B cell (primary cell): Measurements from ENCODE around the gene TMEM63A. TPM values are rescaled to one million over a fixed set of nuclear protein-coding genes. Genes with fewer than 3 reads are reported as not detected.
"Not testable (repeated sequence)": the region's sequence is repeated elsewhere in the genome, so short reads cannot be mapped to it uniquely, and the experiment has no call there.

Experiments
- ATAC-seq: fragments of 200-7000 bp; cut with Tn5 transposase; one replicate; pipeline ENCODE4 v1.10.0; 2021; ENCODE audit warnings: low read depth, mild to moderate bottlenecking, moderate number of reproducible peaks, moderate library complexity
- CTCF ChIA-PET: fragments of 350-600 bp; sonication (Branson Sonifier 250); formaldehyde crosslinking; loops from one replicate; lab custom pipeline; 2021; ENCODE audit warnings: antibody characterized with exemption, inconsistent platforms; lab: Charles Lee
- POLR2A ChIA-PET: fragments of 350-600 bp; sonication (Branson Sonifier 250); formaldehyde crosslinking; loops from one replicate; lab custom pipeline; 2021; ENCODE audit warnings: antibody characterized with exemption; lab: Charles Lee
- DNase-seq: peaks from one replicate; pipeline ENCODE4 v3.0.0; 2013
- H2AFZ ChIP-seq: 2 replicates; pipeline ENCODE4 v1.6.1; 2012; ENCODE audit warnings: mild to moderate bottlenecking, low read depth, low read length; ENCODE audit not compliant: insufficient read depth, poor library complexity, severe bottlenecking
- H3K27ac ChIP-seq, 2 donors: 1 replicate in 1 of 2; 2 replicates in 1 of 2; pipeline ENCODE4 v1.5.1; 2012 to 2013; ENCODE audit warnings: low read length in 2 of 2, mild to moderate bottlenecking in 2 of 2, moderate library complexity in 1 of 2
- H3K27me3 ChIP-seq, 4 experiments: fragments of 200-600 bp in 1 of 4; sonication (generic) in 1 of 4; replicated peaks in 1 of 4; 1 replicate in 2 of 4; 2 replicates in 2 of 4; pipeline versions ENCODE4 v1.6.1 to v1.7.0; 2013 to 2016; ENCODE audit warnings: low read length in 3 of 4, mild to moderate bottlenecking in 2 of 4, mixed read lengths in 1 of 4, moderate library complexity in 1 of 4; ENCODE audit not compliant: insufficient read depth in 4 of 4, control insufficient read depth in 3 of 4; ENCODE audit errors: control extremely low read depth in 1 of 4
- H3K36me3 ChIP-seq, 2 experiments: replicated peaks in 1 of 2; 1 replicate in 1 of 2; 2 replicates in 1 of 2; pipeline versions ENCODE4 v1.6.1 to v1.7.1; 2013; ENCODE audit warnings: low read length in 1 of 2; ENCODE audit not compliant: insufficient read depth in 2 of 2, control insufficient read depth in 1 of 2; ENCODE audit errors: control extremely low read depth in 1 of 2, extremely low read depth in 1 of 2
- H3K4me1 ChIP-seq, 2 donors: fragments of 200-600 bp in 1 of 2; sonication (generic) in 1 of 2; 1 replicate in 1 of 2; 2 replicates in 1 of 2; pipeline versions ENCODE4 v1.5.1 to v1.6.1; 2013 to 2017; ENCODE audit warnings: low read length in 2 of 2; ENCODE audit not compliant: control insufficient read depth in 2 of 2, insufficient read depth in 2 of 2
- H3K4me2 ChIP-seq: replicated peaks from 2 replicates; pipeline ENCODE3; 2012; ENCODE audit warnings: mild to moderate bottlenecking, low read depth, low read length; ENCODE audit not compliant: poor library complexity, severe bottlenecking
- H3K4me3 ChIP-seq, 5 experiments: fragments of 200-600 bp in 1 of 5; sonication (generic) in 1 of 5; 1 replicate in 3 of 5; 2 replicates in 2 of 5; pipeline versions ENCODE4 v1.5.1 to v1.7.0; 2011 to 2016; ENCODE audit warnings: low read length in 4 of 5, mild to moderate bottlenecking in 4 of 5, low read depth in 2 of 5, control low read depth in 1 of 5, moderate library complexity in 1 of 5; ENCODE audit not compliant: insufficient read depth in 1 of 5; ENCODE audit errors: control extremely low read depth in 1 of 5, extremely low read depth in 1 of 5
- H3K79me2 ChIP-seq: fragments of 200-600 bp; sonication (generic); one replicate; pipeline ENCODE4 v1.6.0; 2016; ENCODE audit warnings: low read length; ENCODE audit not compliant: control insufficient read depth, insufficient read depth
- H3K9ac ChIP-seq: fragments of 200-600 bp; sonication (generic); 2 replicates; pipeline ENCODE4 v1.6.1; 2017; ENCODE audit warnings: mild to moderate bottlenecking, low read length, moderate library complexity
- H3K9me3 ChIP-seq, 3 donors: one replicate each; pipeline versions ENCODE4 v1.6.1 to v1.7.1; 2013; ENCODE audit warnings: low read length in 2 of 3; ENCODE audit not compliant: control insufficient read depth in 2 of 3, insufficient read depth in 1 of 3; ENCODE audit errors: control extremely low read depth in 1 of 3
- H4K20me1 ChIP-seq: 2 replicates; pipeline ENCODE4 v1.6.0; 2012; ENCODE audit warnings: mild to moderate bottlenecking, low read length; ENCODE audit not compliant: insufficient read depth, control insufficient read depth, poor library complexity, severe bottlenecking
- H3K27ac Mint-ChIP-seq: one replicate; pipeline ENCODE4 v1.8.0; 2021; ENCODE audit warnings: mixed read lengths
- H3K27me3 Mint-ChIP-seq: one replicate; pipeline ENCODE4 v1.8.0; 2021; ENCODE audit warnings: mixed read lengths
- H3K4me1 Mint-ChIP-seq: one replicate; pipeline ENCODE4 v1.8.0; 2021; ENCODE audit warnings: mixed read lengths
- H3K4me3 Mint-ChIP-seq: one replicate; pipeline ENCODE4 v1.8.0; 2021; ENCODE audit warnings: mixed read lengths
- H3K9me3 Mint-ChIP-seq: one replicate; pipeline ENCODE4 v1.8.0; 2022; ENCODE audit warnings: mixed read lengths; ENCODE audit not compliant: insufficient read depth
- EZH2 ChIP-seq: IDR thresholded peaks from 2 replicates; pipeline ENCODE4 v1.6.1; 2012; ENCODE audit warnings: borderline replicate concordance, low read depth, mild to moderate bottlenecking, moderate library complexity, low read length; ENCODE audit not compliant: insufficient read depth, poor library complexity, severe bottlenecking
- WGBS: methylation state at CpG from one replicate; pipeline ENCODE4 v1.1.5; 2013; ENCODE audit warnings: missing lambda C conversion rate; ENCODE audit not compliant: insufficient coverage; 5-methylcytosine and 5-hydroxymethylcytosine counted together
- intact Hi-C: fragments of 100-400 bp; cut with micrococcal nuclease; formaldehyde crosslinking; loops from one replicate; pipeline ENCODE4 v1.10.0; 2022
- polyA plus RNA-seq: library from polyadenylated mRNA; depleted of rRNA; stranded (reverse); fragments of >200 nt; gene quantifications from 2 replicates; pipeline ENCODE4 v1.2.3, GENCODE V29; 2012
- total RNA-seq, 2 donors: library from RNA; stranded (reverse); fragments of 120-200 nt in 1 of 2; gene quantifications; 1 replicate in 1 of 2; 2 replicates in 1 of 2; pipeline versions ENCODE4 v1.2.3 to v1.2.4, GENCODE V29; 2013 to 2022
- TF ChIP-seq, protein P1 (sequence below): fragments of 200-600 bp; IDR thresholded peaks from one replicate; pipeline ENCODE4 v1.8.0; 2022; ENCODE audit warnings: antibody characterized with exemption, mild to moderate bottlenecking

TMEM63A gene
- total and polyA plus RNA-seq, 2 donors (not counting 1 experiment from before 2014, with no cell fraction given) = 209 to 238 TPM

GRCh38 chr1:225931270-225932136 is 49.3 kb upstream of the TMEM63A start:
- no peak overlapping the region for H3K9ac ChIP-seq
- ChIA-PET POLR2A (interaction anchor here (0.6 kb wide), 1 partner anchor 40 kb away, joined by 3 read pairs; no protein-coding TSS in a partner anchor), CTCF (interaction anchor here (1.1 kb wide), 1 partner anchor 56 kb away, joined by 4 read pairs; no protein-coding TSS in a partner anchor)
- H3K4me1 ChIP-seq = no peaks in the 10 kb centered on the region
- intact Hi-C loops = no loop called here
- DNase-seq (no peak), ATAC-seq (no peak)
- H3K27ac ChIP-seq = no peak overlapping the region
- H3K36me3 ChIP-seq = no peaks in the 10 kb centered on the region
- H3K4me1 Mint-ChIP-seq = no peaks in the 10 kb centered on the region
- no peaks in the 10 kb centered on the region for H3K27me3 ChIP-seq
- H3K9me3 Mint-ChIP-seq = no peaks in the 10 kb centered on the region
- H3K79me2 ChIP-seq = no peaks in the 10 kb centered on the region
- no peaks in the 10 kb centered on the region for H3K9me3 ChIP-seq
- H4K20me1 ChIP-seq = no peaks in the 10 kb centered on the region
- no CpG with 5 or more reads among the region's 5 CpGs for WGBS
- H3K4me2 ChIP-seq = no peak overlapping the region
- no peak overlapping the region for H3K27ac Mint-ChIP-seq
- no peak overlapping the region for H2AFZ ChIP-seq
- no peak overlapping the region for H3K4me3 ChIP-seq
- H3K4me3 Mint-ChIP-seq = no peak overlapping the region
- no peaks in the 10 kb centered on the region for H3K27me3 Mint-ChIP-seq
- no peak for TF ChIP-seq EZH2
- TF ChIP-seq, protein P1, sequence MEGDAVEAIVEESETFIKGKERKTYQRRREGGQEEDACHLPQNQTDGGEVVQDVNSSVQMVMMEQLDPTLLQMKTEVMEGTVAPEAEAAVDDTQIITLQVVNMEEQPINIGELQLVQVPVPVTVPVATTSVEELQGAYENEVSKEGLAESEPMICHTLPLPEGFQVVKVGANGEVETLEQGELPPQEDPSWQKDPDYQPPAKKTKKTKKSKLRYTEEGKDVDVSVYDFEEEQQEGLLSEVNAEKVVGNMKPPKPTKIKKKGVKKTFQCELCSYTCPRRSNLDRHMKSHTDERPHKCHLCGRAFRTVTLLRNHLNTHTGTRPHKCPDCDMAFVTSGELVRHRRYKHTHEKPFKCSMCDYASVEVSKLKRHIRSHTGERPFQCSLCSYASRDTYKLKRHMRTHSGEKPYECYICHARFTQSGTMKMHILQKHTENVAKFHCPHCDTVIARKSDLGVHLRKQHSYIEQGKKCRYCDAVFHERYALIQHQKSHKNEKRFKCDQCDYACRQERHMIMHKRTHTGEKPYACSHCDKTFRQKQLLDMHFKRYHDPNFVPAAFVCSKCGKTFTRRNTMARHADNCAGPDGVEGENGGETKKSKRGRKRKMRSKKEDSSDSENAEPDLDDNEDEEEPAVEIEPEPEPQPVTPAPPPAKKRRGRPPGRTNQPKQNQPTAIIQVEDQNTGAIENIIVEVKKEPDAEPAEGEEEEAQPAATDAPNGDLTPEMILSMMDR = no peak

DNA sequence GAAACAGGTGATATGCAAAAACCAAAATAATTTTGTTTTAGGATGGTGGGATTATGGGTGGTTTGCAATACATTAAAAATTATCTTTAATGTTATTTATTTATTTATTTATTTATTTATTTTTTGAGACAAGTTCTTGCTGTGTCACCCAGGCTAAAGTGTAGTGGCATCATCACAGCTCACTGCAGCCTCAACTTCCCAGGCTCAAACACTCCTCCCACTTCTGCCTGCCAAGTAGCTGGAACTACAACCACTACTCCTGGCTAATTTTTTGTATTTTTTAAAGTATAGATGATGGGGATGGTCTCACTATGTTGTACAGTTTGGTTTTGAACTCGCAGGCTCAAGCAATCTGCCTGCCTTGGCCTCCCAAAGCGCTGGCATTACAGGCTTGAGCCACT is 48.4 kb upstream of the TMEM63A start:
- H3K4me2 ChIP-seq = no peak overlapping the region
- Mint-ChIP-seq H3K9me3 (no peaks in the 10 kb centered on the region), H3K4me1 (no peaks in the 10 kb centered on the region), H3K27ac (no peak overlapping the region), H3K27me3 (no peaks in the 10 kb centered on the region), H3K4me3 (no peak overlapping the region)
- no peak overlapping the region for H2AFZ ChIP-seq
- H3K4me3 ChIP-seq = no peak overlapping the region
- intact Hi-C loops = no loop called here
- no peak overlapping the region for H3K9ac ChIP-seq
- POLR2A ChIA-PET = no interaction called here
- ATAC-seq = no peak
- no peak for DNase-seq
- no peaks in the 10 kb centered on the region for H4K20me1 ChIP-seq
- WGBS = no CpG with 5 or more reads among the region's 2 CpGs
- H3K27ac ChIP-seq = no peak overlapping the region
- TF ChIP-seq EZH2 = no peak
- TF ChIP-seq, protein P1 = no peak
- H3K79me2 ChIP-seq = no peaks in the 10 kb centered on the region
- H3K27me3 ChIP-seq = no peaks in the 10 kb centered on the region
- no peaks in the 10 kb centered on the region for H3K9me3 ChIP-seq
- H3K36me3 ChIP-seq = no peaks in the 10 kb centered on the region
- CTCF ChIA-PET = interaction anchor here (0.6 kb wide), 1 partner anchor 118 kb away, joined by 3 read pairs; no protein-coding TSS in a partner anchor
- no peaks in the 10 kb centered on the region for H3K4me1 ChIP-seq

DNA sequence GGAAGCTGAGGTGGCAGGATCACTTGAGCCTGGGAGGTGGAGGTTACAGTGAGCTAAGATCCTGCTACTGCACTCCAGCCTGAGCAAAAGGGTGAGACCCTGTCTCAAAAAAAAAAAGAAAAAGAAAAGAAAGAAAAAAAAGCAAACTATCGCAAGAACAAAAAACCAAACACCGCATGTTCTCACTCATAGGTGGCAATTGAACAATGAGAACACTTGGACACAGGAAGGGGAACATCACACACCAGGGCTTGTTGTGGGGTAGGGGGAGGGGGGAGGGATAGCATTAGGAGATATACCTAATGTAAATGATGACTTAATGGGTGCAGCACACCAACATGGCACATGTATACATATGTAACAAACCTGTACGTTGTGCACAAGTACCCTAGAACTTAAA is 47.3 kb upstream of the TMEM63A start:
- H3K27ac Mint-ChIP-seq, H3K9ac ChIP-seq, H3K9me3 ChIP-seq, H3K9me3 Mint-ChIP-seq, H3K4me1 ChIP-seq, H3K27me3 ChIP-seq, H3K4me3 ChIP-seq, H2AFZ ChIP-seq, H4K20me1 ChIP-seq, H3K27ac ChIP-seq, POLR2A ChIA-PET, H3K4me3 Mint-ChIP-seq, ATAC-seq, H3K4me1 Mint-ChIP-seq, H3K27me3 Mint-ChIP-seq, intact Hi-C loops, DNase-seq, H3K36me3 ChIP-seq, H3K79me2 ChIP-seq, H3K4me2 ChIP-seq: not testable (repeated sequence)
- CTCF ChIA-PET = interaction anchor here (0.7 kb wide), 1 partner anchor 17 kb away, joined by 5 read pairs; no protein-coding TSS in a partner anchor
- no CpG with 5 or more reads among the region's 3 CpGs for WGBS
